GM12892 (cell line): ENCODE measurements around the gene BMP2K.
A peak's percentile ranks its signal among the peaks of the same experiment; 100 is the strongest.

Experiments used
- DNase-seq: peaks from one replicate; pipeline ENCODE4 v3.0.0; 2011; ENCODE audit not compliant: insufficient read length
- FAIRE-seq: peaks from 2 replicates; lab custom pipeline; 2011; peaks lifted over from hg19 to GRCh38; lab: Jason Lieb, UNC
- POLR2A ChIP-seq: IDR thresholded peaks from 2 replicates; pipeline ENCODE4 v1.6.1; 2011; ENCODE audit warnings: low read depth, low read length, control low read depth
- POLR2AphosphoS5 ChIP-seq: IDR thresholded peaks from 2 replicates; pipeline ENCODE4 v1.6.1; 2011; ENCODE audit warnings: low read depth, low read length, control low read depth
- TAF1 ChIP-seq: IDR thresholded peaks from 2 replicates; pipeline ENCODE4 v1.6.1; 2011; ENCODE audit warnings: low read depth, mild to moderate bottlenecking, control low read depth, low read length, borderline replicate concordance

The BMP2K gene

GRCh38 chr4:78765432-78766006, 10.6 kb upstream of the BMP2K start:
- peak; percentile 65 for FAIRE-seq
- TF ChIP-seq TAF1: no peak
- no peak for TF ChIP-seq POLR2A
- TF ChIP-seq POLR2AphosphoS5: no peak

DNA sequence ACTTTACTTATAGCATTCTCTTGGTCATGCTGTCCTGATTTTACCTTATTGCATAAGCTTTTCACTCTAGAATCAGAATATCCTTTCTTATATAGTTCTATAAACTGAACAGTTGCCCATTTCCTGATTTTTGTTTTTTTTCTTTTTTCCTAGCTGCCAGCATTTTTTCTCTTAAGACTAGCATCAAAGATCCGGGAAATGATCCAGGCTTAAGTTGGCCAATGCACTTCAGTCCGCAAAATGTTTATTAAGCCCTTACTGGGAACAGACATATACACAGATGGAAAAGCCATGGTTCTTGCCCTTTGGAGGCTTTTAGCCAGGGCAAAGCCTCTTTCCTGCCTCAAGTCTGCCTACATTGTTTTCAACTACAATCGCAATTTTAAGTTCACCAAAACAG, 10.1 kb upstream of the BMP2K start:
- DNase-seq (no peak), FAIRE-seq (no peak)
- TF ChIP-seq TAF1 (no peak), POLR2AphosphoS5 (no peak), POLR2A (no peak)

More at GRCh38 chr4:78765432-78766006, 10.6 kb upstream of the BMP2K start:
- DNase-seq: no peak

DNA sequence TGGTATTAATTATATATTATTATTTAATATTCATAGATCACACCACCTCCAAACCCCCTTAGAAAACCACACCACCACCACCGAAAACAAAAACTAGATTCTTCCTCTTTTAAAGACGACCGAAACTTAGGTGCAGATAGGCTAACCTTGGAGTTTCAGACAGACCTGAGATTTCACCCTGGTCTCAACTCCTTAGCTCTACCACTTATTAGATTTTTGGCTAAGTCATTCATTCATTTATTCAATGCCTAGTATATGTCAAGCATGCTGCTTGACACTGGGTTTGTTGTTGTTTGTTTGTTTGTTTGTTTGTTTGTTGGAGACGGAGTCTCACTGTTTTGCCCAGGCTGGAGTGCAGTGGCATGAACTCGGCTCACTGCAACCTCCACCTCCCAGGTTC, 9.5 kb upstream of the BMP2K start:
- TF ChIP-seq POLR2A: no peak
- TF ChIP-seq POLR2AphosphoS5: no peak
- TF ChIP-seq TAF1: no peak
- DNase-seq: no peak
- FAIRE-seq: peak; percentile 58

DNA sequence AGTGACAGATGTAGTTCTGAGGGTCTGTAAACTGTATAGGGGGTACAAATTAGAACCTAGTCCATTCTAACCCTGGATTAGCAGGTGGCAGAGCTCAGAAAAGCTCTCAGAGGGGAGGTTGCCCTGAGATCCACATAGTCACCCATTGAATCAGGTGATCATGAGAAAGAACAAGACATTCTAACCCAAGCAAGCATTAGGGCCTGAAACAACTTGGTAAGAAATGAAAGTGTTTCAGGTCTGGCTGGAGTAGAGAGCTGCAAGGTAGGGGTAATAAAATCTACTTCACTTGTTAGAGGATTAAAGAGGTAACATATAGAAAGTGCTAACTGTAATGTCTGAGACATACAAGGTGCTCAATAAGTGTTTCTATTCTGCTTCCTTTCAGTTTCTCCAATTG, 8.8 kb upstream of the BMP2K start:
- DNase-seq: no peak
- FAIRE-seq: peak; percentile 94
- TF ChIP-seq POLR2A (no peak), TAF1 (no peak), POLR2AphosphoS5 (no peak)

- DNase-seq: no peak
- TF ChIP-seq POLR2A (no peak), POLR2AphosphoS5 (no peak), TAF1 (no peak)
- no peak for FAIRE-seq
Measured at GRCh38 chr4:78768452-78769180, 7.5 kb upstream of the BMP2K start.

DNA sequence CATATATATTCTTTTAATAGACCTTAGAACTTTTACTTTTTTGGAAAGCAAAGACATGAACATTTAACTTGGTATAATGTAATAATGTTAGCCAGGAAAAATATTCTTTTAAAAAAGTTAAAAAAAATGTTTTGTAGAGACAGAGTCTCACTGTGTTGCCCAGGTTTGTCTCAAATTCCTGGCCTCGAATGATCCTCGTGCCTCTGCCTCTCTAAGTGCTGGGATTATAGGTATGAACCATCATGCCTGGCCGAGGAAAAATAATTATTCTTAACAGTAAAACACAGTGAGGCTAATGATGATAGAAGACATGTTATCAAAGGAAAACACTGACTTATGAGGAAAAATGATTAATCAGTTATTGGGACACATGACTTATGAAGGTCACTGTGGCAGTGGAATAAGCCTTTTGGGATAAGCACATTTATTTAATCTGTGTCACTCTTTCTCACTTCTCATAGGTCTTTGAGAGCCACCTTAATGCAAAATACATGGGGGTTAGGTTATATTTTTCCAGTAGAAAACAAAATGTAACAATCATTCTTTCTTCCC, 6.0 kb upstream of the BMP2K start:
- no peak for DNase-seq
- no peak for TF ChIP-seq POLR2A
- no peak for TF ChIP-seq POLR2AphosphoS5
- TF ChIP-seq TAF1: no peak
- peak; percentile 56 for FAIRE-seq

GRCh38 chr4:78772526-78773091, 3.5 kb upstream of the BMP2K start:
- no peak for FAIRE-seq
- DNase-seq: no peak
- TF ChIP-seq POLR2A: no peak
- TF ChIP-seq POLR2AphosphoS5: no peak
- no peak for TF ChIP-seq TAF1

- TF ChIP-seq TAF1 (no peak), POLR2A (no peak), POLR2AphosphoS5 (no peak)
- FAIRE-seq (no peak), DNase-seq (no peak)
Measured at GRCh38 chr4:78774417-78774816, 1.7 kb upstream of the BMP2K start.

DNA sequence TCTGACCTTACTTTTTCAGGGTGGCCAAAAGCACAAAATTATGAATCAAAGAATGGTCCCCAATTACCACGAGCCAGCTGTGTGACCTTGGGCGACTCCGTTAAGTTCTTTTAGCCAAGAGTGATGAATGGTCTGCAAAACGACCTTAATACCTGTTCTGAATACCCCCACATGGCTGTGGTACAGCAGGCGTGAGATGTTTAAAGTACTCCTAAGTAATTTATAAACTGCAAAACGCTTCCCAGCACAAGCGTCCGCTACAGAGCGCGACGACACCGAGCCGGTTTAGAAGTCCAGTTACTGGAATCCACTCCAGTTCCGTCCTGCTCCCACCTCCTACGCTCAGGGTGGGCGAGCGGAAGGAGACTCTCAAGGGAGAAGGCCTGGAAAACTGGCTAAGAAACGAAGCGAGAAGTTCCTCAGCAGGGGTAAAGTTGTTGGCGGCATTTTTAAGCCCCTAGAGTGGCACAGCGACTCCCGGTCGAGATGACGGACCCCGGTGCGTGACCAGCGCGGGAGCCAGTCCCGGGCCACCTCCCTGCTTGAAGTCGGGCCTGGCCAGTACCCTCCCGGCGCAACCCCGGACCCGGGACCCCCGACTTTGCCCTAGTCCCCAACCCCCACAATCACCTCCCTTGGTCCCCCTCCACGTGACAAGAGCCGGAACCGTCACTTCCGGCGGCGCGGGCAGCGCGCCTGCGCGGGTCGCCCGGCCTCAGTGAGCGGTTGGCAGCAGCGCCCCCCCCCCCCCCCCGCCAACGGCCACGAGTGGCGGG, 659 bp upstream of the BMP2K start:
- TF ChIP-seq POLR2A (peak; percentile 74), POLR2AphosphoS5 (peak; percentile 77), TAF1 (no peak; the same call in none of the 2 replicates)
- DNase-seq (peak; percentile 58), FAIRE-seq (peak; percentile 97)

- TF ChIP-seq POLR2AphosphoS5 (no peak), TAF1 (no peak), POLR2A (no peak)
- DNase-seq (peak; percentile 16), FAIRE-seq (peak; percentile 79)
Measured at GRCh38 chr4:78776729-78777575, 802 bp downstream of the BMP2K start.
